G401 (cell line): ENCODE data around the gene ACOD1. TPM values are rescaled to one million over a fixed set of nuclear protein-coding genes. Genes with fewer than 3 reads are reported as not detected.
A peak's percentile ranks its signal among the peaks of the same experiment; 100 is the strongest.

Experiments
- DNase-seq: peaks from one replicate; pipeline ENCODE4 v3.0.0-alpha.2; 2015; ENCODE audit warnings: low spot score
- in situ Hi-C: cut with HindIII; loops from 2 replicates; pipeline ENCODE4 v1.10.0; 2016; ENCODE audit warnings: low sequenced_read_pairs, mixed read lengths
- total RNA-seq: library from RNA; depleted of rRNA; stranded (reverse); fragments of >200 nt; shearing (Covaris generic); gene quantifications from 2 replicates; pipeline ENCODE4 v1.2.3, GENCODE V29; 2014; rRNA removed

Gene ACOD1
- total RNA-seq, 1 experiment from 2014 or later: not detected

DNA sequence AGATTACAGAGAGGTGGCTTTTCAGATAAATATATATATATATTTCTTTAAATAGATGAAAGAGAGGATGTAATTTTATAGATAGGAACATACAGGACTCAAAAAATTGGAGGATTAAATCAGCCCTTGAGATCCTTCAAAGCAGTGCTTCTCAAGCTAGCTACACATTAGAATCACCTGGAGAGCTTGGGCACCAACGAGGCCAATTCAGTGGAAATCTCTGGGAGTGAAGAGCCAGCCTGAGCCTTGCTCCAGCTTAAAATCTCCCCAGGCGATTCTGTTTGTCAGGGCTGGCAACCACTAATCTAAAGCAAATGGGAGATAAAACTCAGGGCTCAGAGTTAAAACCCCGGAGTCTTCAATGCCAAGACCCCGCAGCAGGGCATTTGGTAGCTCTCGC is 28.6 kb downstream of the ACOD1 start:
- in situ Hi-C loops: no loop called here

GRCh38 chr13:76980075-76980718 is 31.9 kb downstream of the ACOD1 start:
- DNase-seq: peak; percentile 76
- in situ Hi-C loops: no loop called here

More for the DNA sequence above, 28.6 kb downstream of the ACOD1 start:
- DNase-seq: peak; percentile 61

DNA sequence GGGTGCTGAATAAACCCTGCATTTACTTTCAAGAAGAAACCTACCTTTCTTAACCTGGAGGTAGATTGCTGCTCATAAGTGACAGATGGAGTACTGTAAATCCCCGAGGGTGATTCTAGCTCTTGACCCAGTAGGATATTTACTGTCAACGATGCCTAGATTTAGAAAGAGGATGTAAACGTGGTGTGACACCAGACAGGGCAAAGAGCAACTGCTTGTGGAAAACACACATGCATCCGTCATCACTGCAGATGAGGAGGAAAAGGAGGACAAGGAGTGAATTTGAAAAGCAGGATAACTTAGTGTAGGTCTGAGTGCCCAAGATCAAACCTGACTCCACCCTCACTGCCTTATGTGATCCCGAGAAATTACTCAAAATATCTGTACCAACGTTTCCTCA is 33.8 kb downstream of the ACOD1 start:
- in situ Hi-C loops: no loop called here

DNA sequence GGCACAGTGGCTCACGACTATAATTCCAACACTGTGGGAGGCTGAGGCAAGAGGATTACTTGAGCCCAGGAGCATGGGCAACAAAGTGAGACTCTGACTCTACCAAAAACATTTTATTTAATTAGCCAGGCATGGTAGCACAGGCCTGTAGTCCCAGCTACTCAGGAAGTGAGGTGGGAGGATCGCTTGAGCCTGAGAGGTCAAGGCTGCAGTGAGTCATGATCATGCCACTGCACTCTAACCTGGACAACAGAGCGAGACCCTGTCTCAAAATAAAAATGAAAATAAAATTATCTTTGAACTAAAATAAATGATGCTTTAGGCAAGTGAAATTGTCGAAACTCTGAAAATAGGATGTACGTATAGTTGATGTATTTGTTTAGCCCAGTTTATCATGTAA is 35.4 kb downstream of the ACOD1 start:
- in situ Hi-C loops: no loop called here
- no peak for DNase-seq

More for the DNA sequence above, 33.8 kb downstream of the ACOD1 start:
- no peak for DNase-seq

DNA sequence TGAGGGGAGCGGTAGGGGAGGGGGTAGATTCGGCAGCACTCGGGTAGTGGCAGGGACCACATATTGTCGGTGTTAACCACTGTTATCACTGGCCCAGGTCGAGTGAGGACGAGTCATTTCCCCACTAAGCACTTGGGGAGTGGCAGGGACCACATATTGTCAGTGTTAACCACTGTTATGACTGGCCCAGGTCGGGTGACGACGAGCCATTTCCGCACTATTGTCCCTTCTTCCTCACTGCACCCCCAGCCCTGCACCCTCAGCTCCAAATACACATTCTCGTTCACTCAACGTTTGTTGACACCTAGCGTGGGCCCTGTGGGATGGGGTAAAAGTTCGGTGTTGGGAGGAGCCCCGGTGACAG is 43.1 kb downstream of the ACOD1 start:
- DNase-seq: no peak
- in situ Hi-C loops: no loop called here

DNA sequence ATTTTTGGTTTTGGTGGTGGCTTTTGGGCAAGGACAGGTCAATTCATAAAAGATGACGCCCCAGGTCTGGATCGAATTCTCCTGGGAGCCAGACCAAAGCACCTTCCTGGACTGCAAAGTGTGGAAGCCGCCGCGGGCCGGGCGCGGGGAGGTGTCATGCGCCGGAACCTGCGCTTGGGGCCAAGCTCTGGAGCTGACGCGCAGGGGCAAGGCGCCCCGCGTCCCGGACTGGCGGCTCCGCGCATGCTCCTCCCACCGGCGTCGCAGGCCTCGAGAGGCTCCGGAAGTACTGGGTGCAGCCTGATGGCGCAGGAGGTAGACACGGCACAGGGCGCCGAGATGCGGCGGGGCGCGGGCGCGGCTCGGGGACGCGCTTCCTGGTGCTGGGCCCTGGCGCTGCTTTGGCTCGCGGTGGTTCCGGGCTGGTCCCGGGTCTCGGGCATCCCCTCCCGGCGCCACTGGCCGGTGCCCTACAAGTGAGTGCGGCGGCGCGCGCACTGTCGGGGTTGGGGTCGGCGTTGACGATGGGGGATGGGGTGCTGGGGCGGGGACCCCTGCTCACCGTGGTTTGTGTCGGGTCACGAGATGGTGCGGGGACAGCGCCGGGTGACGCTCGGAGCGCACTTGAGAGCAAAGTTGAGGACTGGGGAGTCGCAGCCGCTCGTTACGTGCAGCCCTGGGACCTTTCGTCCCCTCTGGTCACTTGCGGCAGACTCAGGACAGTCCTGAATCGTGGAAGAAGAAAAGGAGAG is 43.7 kb downstream of the ACOD1 start, which contains the start of gene CLN5:
TSS of gene CLN5 (plus strand) at position 286 of the 752 bp plus-strand sequence. CDS start at position 304, 18 bp downstream.
- peak; percentile 88 for DNase-seq
- in situ Hi-C loops: no loop called here

DNA sequence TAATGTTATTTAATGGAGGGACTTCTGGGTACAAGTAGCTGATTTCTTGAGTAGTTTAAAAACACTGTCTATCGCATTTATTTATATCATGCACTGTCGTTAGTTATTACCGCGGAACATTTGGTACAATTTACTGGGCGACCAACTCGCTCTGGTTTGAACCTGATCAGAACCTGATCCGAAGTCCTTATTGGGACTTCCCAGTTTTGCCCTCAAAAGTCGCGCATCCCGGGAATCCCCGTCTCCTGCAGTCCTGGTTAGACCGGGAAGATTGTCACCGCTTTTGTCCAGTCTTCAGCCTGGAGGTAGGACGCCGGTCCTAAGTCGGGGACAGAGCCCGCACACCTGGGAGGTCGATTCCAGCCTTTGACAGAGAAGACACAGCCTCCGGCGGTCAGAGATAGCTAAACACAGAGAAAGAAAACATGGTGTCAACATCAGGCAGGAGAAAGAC is 44.3 kb downstream of the ACOD1 start:
- in situ Hi-C loops: no loop called here
- peak; percentile 66 for DNase-seq

GRCh38 chr13:76993021-76993420 is 44.7 kb downstream of the ACOD1 start:
- DNase-seq: no peak
- in situ Hi-C loops: no loop called here

GRCh38 chr13:76993473-76993872 is 45.2 kb downstream of the ACOD1 start:
- no peak for DNase-seq
- in situ Hi-C loops: no loop called here

DNA sequence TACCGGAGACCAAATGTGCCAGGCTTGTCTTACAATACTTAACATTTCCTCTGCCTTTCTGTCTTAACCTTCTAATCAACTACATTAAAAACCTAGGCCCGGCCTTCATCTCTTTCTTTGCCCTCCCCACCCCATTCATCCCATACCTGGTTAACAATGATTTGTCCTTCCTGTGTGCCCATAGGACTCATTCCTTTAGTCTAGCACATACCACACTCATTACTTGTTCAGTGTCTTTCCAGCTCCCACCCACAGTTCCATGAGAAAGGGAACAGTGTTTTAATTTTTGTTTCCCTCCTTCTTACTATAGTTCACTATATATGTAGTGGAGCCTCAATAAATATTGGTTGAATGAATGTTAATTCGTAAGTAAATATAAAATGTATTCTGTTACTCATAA is 46.0 kb downstream of the ACOD1 start:
- no peak for DNase-seq
- in situ Hi-C loops: no loop called here

DNA sequence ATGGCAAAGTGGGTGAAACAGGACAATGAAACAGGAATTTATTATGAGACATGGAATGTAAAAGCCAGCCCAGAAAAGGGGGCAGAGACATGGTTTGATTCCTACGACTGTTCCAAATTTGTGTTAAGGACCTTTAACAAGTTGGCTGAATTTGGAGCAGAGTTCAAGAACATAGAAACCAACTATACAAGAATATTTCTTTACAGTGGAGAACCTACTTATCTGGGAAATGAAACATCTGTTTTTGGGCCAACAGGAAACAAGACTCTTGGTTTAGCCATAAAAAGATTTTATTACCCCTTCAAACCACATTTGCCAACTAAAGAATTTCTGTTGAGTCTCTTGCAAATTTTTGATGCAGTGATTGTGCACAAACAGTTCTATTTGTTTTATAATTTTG is 52.2 kb downstream of the ACOD1 start:
- DNase-seq: no peak
- in situ Hi-C loops: no loop called here

- in situ Hi-C loops: no loop called here
- DNase-seq: peak; percentile 27
Measured at GRCh38 chr13:77001540-77001939, 53.2 kb downstream of the ACOD1 start.

GRCh38 chr13:77001963-77002587 is 53.8 kb downstream of the ACOD1 start:
- no peak for DNase-seq
- in situ Hi-C loops: no loop called here

- peak; percentile 66 for DNase-seq
- in situ Hi-C loops: no loop called here
Measured at GRCh38 chr13:77002590-77003190, 54.4 kb downstream of the ACOD1 start.

Other genes starting within 250 kb of the ACOD1 start
- gene KCTD12, start 62.1 kb upstream of the ACOD1 start, total RNA-seq: 0.07 TPM in 1 of 2 replicates, not detected in the other
- gene CLN5, start 43.6 kb downstream of the ACOD1 start, total RNA-seq: 13.0 and 19.5 TPM in 2 replicates
- 18.5 and 21.8 TPM in 2 replicates for gene FBXL3, start 78.6 kb downstream of the ACOD1 start, total RNA-seq